Esophagus squamous epithelium (tissue), 5 donors: Measurements from ENCODE around the gene PANK4. TPM values are rescaled to one million over a fixed set of nuclear protein-coding genes. Genes with fewer than 3 reads are reported as not detected.
"Not testable (repeated sequence)": the region's sequence is repeated elsewhere in the genome, so short reads cannot be mapped to it uniquely, and the experiment has no call there.

Experiments
- DNase-seq: peaks from one replicate; lab custom pipeline; 2025; lab: John Stamatoyannopoulos, UW
- H3K27ac ChIP-seq, 4 donors: fragments of 200-600 bp; sonication (generic); one replicate each; pipeline ENCODE4 v1.5.1; 2016 to 2019; ENCODE audit warnings: mild to moderate bottlenecking in 1 of 4
- H3K27me3 ChIP-seq, 4 donors: fragments of 200-600 bp; sonication (generic); 1 replicate in 3 of 4; 2 replicates in 1 of 4; pipeline versions ENCODE4 v1.5.1 to v1.6.0; 2017 to 2021; ENCODE audit warnings: antibody characterized with exemption in 1 of 4
- H3K36me3 ChIP-seq, 3 donors: fragments of 200-600 bp; sonication (generic); one replicate each; pipeline ENCODE4 v1.5.1; 2016 to 2019
- H3K4me1 ChIP-seq, 3 donors: fragments of 200-600 bp; sonication (generic); one replicate each; pipeline ENCODE4 v1.5.1; 2017 to 2019
- H3K4me3 ChIP-seq, 4 donors: fragments of 200-600 bp; sonication (generic); 1 replicate in 3 of 4; 2 replicates in 1 of 4; pipeline ENCODE4 v1.5.1; 2016 to 2019; ENCODE audit warnings: mild to moderate bottlenecking in 2 of 4, moderate library complexity in 1 of 4
- H3K9me3 ChIP-seq, 3 donors: fragments of 200-600 bp; sonication (generic); one replicate each; pipeline ENCODE4 v1.5.1; 2016 to 2019
- CTCF ChIP-seq, 6 experiments: fragments of 450-650 bp in 4 of 6; fragments of 200-600 bp in 2 of 6; sonication (generic) in 2 of 6; IDR thresholded peaks; one replicate each; pipeline ENCODE4 v1.5.1; 2016 to 2019; ENCODE audit warnings: antibody characterized with exemption in 6 of 6, mild to moderate bottlenecking in 4 of 6, moderate library complexity in 4 of 6
- POLR2A ChIP-seq, 4 donors: fragments of 450-650 bp; IDR thresholded peaks; one replicate each; pipeline ENCODE4 v1.6.1; 2017; ENCODE audit warnings: antibody characterized with exemption in 4 of 4, mild to moderate bottlenecking in 4 of 4, moderate library complexity in 3 of 4
- WGBS, 2 donors: methylation state at CpG; one replicate each; pipeline ENCODE4 v1.1.5; 2018; 5-methylcytosine and 5-hydroxymethylcytosine counted together
- intact Hi-C: fragments of 100-400 bp; cut with DNase I; formaldehyde crosslinking; loops from one replicate; pipeline ENCODE4 v1.15.0; 2022
- total RNA-seq, 4 donors: library from RNA; depleted of rRNA; stranded (reverse); fragments of >200 nt; gene quantifications; one replicate each; pipeline ENCODE4 v1.1.0, GENCODE V29; 2016
- donor health status: DM: yes; HTN: yes; CAD: no.

Gene PANK4
- total RNA-seq, 4 donors from 2014 or later: 11.8 to 29.1 (median 17.0) TPM

- Histone ChIP-seq H3K9me3 (no peaks in the 10 kb centered on the region), H3K4me1 (peaks cover 0 to 32% (median 3%) of the 10 kb centered on the region in 3 donors), H3K4me3 (no peak overlapping the region), H3K27ac (no peak overlapping the region), H3K27me3 (peaks cover 0 to 74% (median 5%) of the 10 kb centered on the region in 4 donors), H3K36me3 (no peaks in the 10 kb centered on the region)
- 30 to 63% methylated on average over 7 to 12 of the region's 15 CpGs for WGBS, 2 donors
- TF ChIP-seq CTCF (IDR thresholded peaks at IDR 0.05) (no peak), POLR2A (IDR thresholded peaks at IDR 0.05) (no peak)
- no peak for DNase-seq
- intact Hi-C loops: no loop called here
Measured at GRCh38 chr1:2462819-2463218, 63.6 kb downstream of the PANK4 start.

- no peak for TF ChIP-seq POLR2A (IDR thresholded peaks at IDR 0.05)
- TF ChIP-seq CTCF (IDR thresholded peaks at IDR 0.05): no peak
- H3K9me3 ChIP-seq: no peaks in the 10 kb centered on the region
- 60 to 73% methylated on average over 1 to 12 of the region's 18 CpGs for WGBS, 2 donors
- no peaks in the 10 kb centered on the region for H3K36me3 ChIP-seq
- DNase-seq: no peak
- intact Hi-C loops: no loop called here
- H3K27ac ChIP-seq: no peak overlapping the region
- no peak overlapping the region for H3K4me3 ChIP-seq
- peaks cover 0 to 74% (median 0%) of the 10 kb centered on the region in 4 donors for H3K27me3 ChIP-seq
- H3K4me1 ChIP-seq: peaks cover 0 to 18% (median 0%) of the 10 kb centered on the region in 3 donors
Measured at GRCh38 chr1:2460996-2461751, 65.2 kb downstream of the PANK4 start.

GRCh38 chr1:2460203-2460602 is 66.2 kb downstream of the PANK4 start:
- intact Hi-C loops: no loop called here
- H3K36me3 ChIP-seq: no peaks in the 10 kb centered on the region

GRCh38 chr1:2459757-2460156 is 66.6 kb downstream of the PANK4 start:
- peaks cover 0 to 23% (median 0%) of the 10 kb centered on the region in 3 donors for H3K4me1 ChIP-seq
- H3K36me3 ChIP-seq: no peaks in the 10 kb centered on the region
- no peak for DNase-seq
- 58 to 75% methylated on average over 2 to 9 of the region's 23 CpGs for WGBS, 2 donors
- peaks cover 0 to 74% (median 0%) of the 10 kb centered on the region in 4 donors for H3K27me3 ChIP-seq
- H3K4me3 ChIP-seq: no peak overlapping the region
- TF ChIP-seq POLR2A (IDR thresholded peaks at IDR 0.05) (no peak), CTCF (IDR thresholded peaks at IDR 0.05) (no peak)
- intact Hi-C loops: no loop called here
- no peak overlapping the region for H3K27ac ChIP-seq
- no peaks in the 10 kb centered on the region for H3K9me3 ChIP-seq

More at GRCh38 chr1:2460203-2460602, 66.2 kb downstream of the PANK4 start:
- no peaks in the 10 kb centered on the region for H3K9me3 ChIP-seq
- no peak overlapping the region for H3K4me3 ChIP-seq
- peaks cover 0 to 74% (median 0%) of the 10 kb centered on the region in 4 donors for H3K27me3 ChIP-seq
- DNase-seq: no peak
- H3K27ac ChIP-seq: no peak overlapping the region
- WGBS, 2 donors: 66 to 70% methylated on average over 4 to 5 of the region's 8 CpGs
- TF ChIP-seq POLR2A (IDR thresholded peaks at IDR 0.05): no peak
- TF ChIP-seq CTCF (IDR thresholded peaks at IDR 0.05): no peak
- peaks cover 0 to 24% (median 0%) of the 10 kb centered on the region in 3 donors for H3K4me1 ChIP-seq

GRCh38 chr1:2459102-2459753 is 67.2 kb downstream of the PANK4 start:
- H3K36me3 ChIP-seq, intact Hi-C loops, DNase-seq, H3K27ac ChIP-seq, H3K9me3 ChIP-seq, H3K4me3 ChIP-seq: not testable (repeated sequence)
- Histone ChIP-seq H3K4me1 (peaks cover 0 to 19% (median 0%) of the 10 kb centered on the region in 3 donors), H3K27me3 (peaks cover 0 to 74% (median 0%) of the 10 kb centered on the region in 4 donors)
- 69 to 70% methylated on average over 12 to 16 of the region's 16 CpGs for WGBS, 2 donors
